AG10803 (cell line): Measurements from ENCODE around the gene LCK.

ENCODE experiments used
- DNase-seq: peaks from one replicate; pipeline ENCODE4 v3.0.0; 2010; ENCODE audit warnings: low read depth
- H3K4me3 ChIP-seq: 2 replicates; pipeline ENCODE4 v1.5.1; 2011; ENCODE audit warnings: mild to moderate bottlenecking, low read length, control low read depth
- TF ChIP-seq, protein P1 (sequence below): conservative IDR thresholded peaks from 2 replicates; pipeline ENCODE4 v1.5.1; 2011; ENCODE audit warnings: mild to moderate bottlenecking, low read length, control low read depth, inconsistent platforms

The LCK gene

DNA sequence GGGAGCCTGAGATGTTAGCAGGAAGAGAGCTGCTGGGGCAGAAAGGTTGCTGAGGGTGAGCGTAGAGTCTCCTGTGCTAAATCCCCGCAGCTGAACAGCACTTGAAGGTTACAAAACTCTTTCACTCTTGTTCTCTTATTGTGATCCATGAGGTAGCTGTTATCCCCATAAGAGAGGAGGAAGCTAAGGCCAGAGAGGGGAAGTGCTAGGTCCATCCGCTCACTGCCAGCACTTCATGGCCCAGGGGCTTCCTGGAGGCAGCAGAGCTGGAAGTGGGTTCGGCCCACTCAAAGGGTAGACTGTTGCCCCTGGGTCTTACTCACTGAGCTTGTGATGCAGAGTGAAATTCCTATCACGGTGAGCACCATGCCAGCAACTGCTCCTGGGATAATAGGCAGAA lies 34.5 kb upstream of the LCK start:
- no peak overlapping the region for H3K4me3 ChIP-seq
- DNase-seq: no peak
- TF ChIP-seq, protein P1, sequence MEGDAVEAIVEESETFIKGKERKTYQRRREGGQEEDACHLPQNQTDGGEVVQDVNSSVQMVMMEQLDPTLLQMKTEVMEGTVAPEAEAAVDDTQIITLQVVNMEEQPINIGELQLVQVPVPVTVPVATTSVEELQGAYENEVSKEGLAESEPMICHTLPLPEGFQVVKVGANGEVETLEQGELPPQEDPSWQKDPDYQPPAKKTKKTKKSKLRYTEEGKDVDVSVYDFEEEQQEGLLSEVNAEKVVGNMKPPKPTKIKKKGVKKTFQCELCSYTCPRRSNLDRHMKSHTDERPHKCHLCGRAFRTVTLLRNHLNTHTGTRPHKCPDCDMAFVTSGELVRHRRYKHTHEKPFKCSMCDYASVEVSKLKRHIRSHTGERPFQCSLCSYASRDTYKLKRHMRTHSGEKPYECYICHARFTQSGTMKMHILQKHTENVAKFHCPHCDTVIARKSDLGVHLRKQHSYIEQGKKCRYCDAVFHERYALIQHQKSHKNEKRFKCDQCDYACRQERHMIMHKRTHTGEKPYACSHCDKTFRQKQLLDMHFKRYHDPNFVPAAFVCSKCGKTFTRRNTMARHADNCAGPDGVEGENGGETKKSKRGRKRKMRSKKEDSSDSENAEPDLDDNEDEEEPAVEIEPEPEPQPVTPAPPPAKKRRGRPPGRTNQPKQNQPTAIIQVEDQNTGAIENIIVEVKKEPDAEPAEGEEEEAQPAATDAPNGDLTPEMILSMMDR: no peak

DNA sequence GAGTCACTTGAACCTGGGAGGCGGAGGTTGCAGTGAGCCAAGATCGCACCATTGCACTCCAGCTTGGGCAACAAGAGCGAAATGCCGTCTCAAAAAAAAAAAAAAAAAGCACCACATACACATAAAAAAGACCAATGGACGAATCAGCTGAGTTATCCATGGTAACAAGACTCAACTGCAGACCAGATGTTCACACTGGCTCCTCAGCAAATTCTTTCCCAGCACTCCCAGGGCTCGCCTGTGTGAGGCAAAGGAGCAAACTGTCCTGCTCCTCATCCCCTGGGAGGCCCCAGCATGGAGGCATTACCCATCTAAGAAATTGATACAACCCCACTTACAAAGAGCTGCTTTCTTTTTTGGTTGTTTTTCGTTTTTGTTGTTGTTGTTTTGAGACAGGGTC lies 32.0 kb upstream of the LCK start:
- H3K4me3 ChIP-seq: no peak overlapping the region
- TF ChIP-seq, protein P1: peak; percentile 15; the same call in 1 of the 2 replicates
- DNase-seq: peak; percentile 92

DNA sequence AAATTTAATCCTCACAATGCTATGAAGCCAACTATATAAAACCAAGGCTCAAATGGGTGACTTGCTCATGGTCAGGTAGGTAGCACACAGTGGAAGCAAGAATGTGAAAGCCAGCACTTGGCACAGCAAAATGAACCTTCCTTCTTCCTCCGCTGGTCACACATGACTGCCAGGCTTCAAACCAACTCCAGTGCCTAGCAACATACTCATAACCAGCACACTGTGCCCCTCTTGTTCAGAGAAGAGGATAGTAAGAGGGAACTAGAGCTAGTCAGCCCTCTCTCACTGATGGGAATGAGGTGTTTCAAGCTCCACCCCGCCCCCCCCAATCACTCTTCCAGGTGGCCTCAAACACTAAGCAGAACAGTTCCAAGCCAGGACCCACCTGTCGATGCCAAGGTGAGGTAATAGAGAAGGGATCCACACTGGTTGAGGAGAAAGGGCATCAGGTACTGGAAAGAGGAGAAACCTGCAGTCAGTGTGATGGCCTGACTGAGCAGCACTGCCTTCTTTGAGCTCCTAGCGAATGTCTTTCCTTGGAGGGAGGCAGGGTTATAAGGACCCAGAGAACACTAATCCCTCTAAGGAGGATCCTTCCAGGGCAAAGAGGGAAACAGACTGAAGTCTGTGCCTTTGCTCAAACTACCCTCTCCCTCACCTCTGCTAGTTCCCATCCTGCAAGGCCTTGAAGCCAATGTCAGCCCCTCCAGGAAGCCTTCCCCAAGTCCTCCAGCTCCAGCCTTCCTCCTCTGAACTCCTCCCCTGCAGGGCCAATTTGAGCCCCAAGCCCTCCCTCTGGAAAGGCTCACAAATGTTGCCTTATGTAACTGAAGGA lies 30.1 kb upstream of the LCK start:
- no peak for DNase-seq
- TF ChIP-seq, protein P1: no peak
- peak overlapping the region; percentile 96 for H3K4me3 ChIP-seq

DNA sequence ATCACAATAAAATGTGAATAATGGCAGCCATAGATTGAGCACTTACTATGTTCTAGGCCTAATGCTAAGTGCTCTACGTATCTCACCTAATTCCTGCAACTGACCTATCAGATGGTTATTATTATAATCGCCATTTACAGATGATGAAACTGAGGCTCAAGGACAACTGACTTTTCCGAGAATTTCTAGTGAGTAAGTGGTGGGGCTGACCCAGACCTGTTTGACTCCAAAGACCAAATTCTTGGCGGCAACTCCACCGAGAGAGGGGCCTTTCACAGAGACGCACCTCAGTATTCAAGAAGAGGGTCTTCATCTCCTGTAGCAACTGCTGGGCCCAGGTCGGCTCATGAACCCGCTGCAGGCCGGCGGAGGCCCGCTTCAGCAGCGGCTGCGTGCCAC lies 29.5 kb upstream of the LCK start:
- peak overlapping the region; percentile 96 for H3K4me3 ChIP-seq
- TF ChIP-seq, protein P1: no peak
- DNase-seq: no peak

DNA sequence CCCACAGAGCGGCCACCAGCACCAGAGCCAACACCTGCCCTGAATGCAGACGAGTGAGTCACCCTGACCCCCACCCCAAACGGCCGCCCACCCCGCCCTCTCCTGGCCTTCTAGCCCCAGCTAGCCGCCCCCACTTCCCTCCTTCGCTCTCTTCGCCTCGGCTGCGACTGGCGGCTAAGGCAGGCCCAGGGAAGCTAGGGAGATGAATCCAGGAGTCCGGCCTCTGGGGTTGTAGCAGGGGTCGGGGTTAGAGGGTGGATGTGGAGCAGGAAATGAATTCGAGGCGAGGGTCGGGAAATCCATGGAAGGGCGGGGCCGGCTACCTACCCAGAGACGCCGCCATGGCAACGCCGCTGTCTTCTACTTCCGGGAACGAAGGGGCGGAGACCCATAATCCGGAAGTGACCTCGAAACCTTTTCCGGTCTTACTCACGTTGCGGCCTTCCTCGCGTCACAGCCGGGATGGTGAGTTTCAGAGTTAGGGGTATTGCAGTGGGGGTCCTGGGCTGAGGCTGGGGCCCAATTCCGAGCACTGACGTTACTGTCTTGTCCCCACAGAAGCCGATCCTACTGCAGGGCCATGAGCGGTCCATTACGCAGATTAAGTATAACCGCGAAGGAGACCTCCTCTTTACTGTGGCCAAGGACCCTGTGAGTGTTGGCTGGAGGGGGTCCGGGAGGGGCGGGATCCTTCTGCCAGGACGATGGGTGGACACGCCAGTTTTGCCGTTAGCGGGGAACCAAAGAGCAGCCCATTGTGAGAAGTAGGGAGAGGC lies 28.9 kb upstream of the LCK start, which contains the start of the genes EIF3I and TMEM234:
Gene EIF3I (plus strand): TSS at position 428 of the 776 bp plus-strand sequence. CDS start 35 bp downstream, at position 463.
Gene TMEM234 (minus strand): TSS at position 374 of the 776 bp plus-strand sequence. CDS start 31 bp downstream, at position 343.
- TF ChIP-seq, protein P1: no peak
- DNase-seq: peak; percentile 91
- H3K4me3 ChIP-seq: peak within 1 kb of the TSS; percentile 96

DNA sequence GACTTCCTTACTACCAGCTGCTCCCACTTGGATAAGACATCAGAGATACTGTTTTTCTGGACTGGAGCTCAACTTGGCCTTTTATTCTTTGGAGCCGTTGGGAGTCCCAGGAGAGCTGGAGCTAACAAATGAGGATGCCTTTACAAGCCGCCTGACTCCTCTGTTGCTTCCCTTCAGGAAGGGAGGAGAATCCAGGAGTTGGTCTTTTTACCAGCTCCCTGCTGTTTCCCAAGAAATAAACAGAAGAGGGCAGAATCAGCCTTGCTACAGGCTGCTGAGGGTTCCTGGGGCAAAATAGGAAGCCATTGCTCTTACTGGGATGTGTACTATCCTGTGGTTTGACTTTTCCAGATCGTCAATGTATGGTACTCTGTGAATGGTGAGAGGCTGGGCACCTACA lies 27.4 kb upstream of the LCK start:
- TF ChIP-seq, protein P1: no peak
- H3K4me3 ChIP-seq: peak overlapping the region; percentile 7; the same call in 1 of the 2 replicates
- no peak for DNase-seq

DNA sequence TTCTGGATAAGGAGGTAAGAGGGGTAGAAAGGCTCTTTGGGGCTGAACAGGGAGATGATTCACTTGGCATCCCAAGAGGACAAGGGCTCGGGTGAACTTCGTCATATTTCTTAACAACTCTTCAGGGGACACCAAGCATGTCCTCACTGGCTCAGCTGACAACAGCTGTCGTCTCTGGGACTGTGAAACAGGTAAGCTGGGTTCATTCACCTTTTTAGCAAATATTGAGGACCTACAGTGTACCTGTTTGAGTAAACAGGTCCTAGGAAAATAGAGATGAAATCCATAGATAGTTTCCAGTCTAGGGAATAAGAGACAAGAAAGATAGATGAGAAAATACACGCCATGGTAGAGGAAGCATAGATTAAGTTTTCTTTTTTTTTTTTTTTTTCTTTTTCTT lies 26.8 kb upstream of the LCK start:
- no peak for DNase-seq
- H3K4me3 ChIP-seq: no peak overlapping the region
- TF ChIP-seq, protein P1: no peak
